Activated CD4-positive, alpha-beta memory T cell treated with anti-CD3 and anti-CD28 coated beads, Interleukin-2, amount 10 ng/mL, durations not matched to agents 7 days and 5 days (primary cell): ENCODE data around the gene FADS2. TPM values are rescaled to one million over a fixed set of nuclear protein-coding genes. Genes with fewer than 3 reads are reported as not detected.

ENCODE experiments used
- CTCF ChIA-PET: fragments of 350-600 bp; sonication (Branson Sonifier 250); formaldehyde crosslinking; loops from one replicate; lab custom pipeline; 2021; ENCODE audit warnings: antibody characterized with exemption, inconsistent platforms; lab: Charles Lee
- POLR2A ChIA-PET: fragments of 350-600 bp; sonication (Branson Sonifier 250); formaldehyde crosslinking; loops from one replicate; lab custom pipeline; 2021; ENCODE audit warnings: antibody characterized with exemption; lab: Charles Lee
- DNase-seq: peaks from one replicate; pipeline ENCODE4 v3.0.0-alpha.2; 2020
- H3K27ac Mint-ChIP-seq: one replicate; pipeline ENCODE4 v1.8.0; 2021; ENCODE audit warnings: mild to moderate bottlenecking, mixed read lengths
- H3K27me3 Mint-ChIP-seq: one replicate; pipeline ENCODE4 v1.8.0; 2021; ENCODE audit warnings: mixed read lengths
- H3K36me3 Mint-ChIP-seq: one replicate; pipeline ENCODE4 v1.8.0; 2021; ENCODE audit warnings: low read depth, mixed read lengths
- H3K4me1 Mint-ChIP-seq: one replicate; pipeline ENCODE4 v1.8.0; 2021; ENCODE audit warnings: mixed read lengths
- H3K4me3 Mint-ChIP-seq: one replicate; pipeline ENCODE4 v1.8.0; 2021; ENCODE audit warnings: mild to moderate bottlenecking, mixed read lengths
- H3K9me3 Mint-ChIP-seq: one replicate; pipeline ENCODE4 v1.8.0; 2021; ENCODE audit warnings: mixed read lengths
- total RNA-seq, 2 experiments: library from RNA; stranded (reverse); gene quantifications; one replicate each; pipeline ENCODE4 v1.2.3, GENCODE V29; 2021

The FADS2 gene
- total RNA-seq, 2 experiments from 2014 or later: 251 to 253 TPM

DNA sequence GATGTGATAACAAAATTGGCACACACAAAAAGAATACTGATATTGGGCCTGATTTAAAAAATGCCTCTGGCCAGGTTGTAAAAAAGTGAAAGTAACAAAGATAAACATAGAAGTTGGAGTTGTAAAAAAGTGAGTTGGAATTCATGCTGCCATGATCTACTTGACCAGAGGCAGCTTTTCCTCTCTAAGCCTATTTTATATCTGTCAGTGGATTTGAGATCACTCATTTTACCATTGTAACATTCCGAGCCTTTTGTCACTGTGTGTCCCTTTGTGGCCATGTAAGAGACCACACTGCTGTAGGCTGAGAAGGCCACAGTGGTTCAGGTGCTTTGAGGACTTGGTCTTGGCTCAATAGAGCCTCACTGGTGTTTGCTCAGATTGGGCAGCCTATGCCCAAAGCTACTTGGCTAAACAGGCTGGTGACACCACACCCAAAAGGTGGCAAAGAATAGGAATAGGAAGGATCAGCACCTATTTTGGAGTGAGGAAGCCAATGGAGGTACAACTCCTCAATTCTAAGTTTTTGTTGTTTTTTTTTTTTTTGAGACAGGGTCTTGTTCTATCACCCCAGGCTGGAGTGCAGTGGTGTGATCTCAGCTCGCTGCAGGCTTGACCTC, 28.3 kb upstream of the FADS2 start:
- H3K36me3 Mint-ChIP-seq: peaks cover 76% of the 10 kb centered on the region
- POLR2A ChIA-PET: interaction anchor here (1.6 to 4.0 kb wide), 2 partner anchors 11 to 16 kb away, joined by 4 to 29 read pairs; partner anchors contain the start of gene FADS1
- no peak overlapping the region for H3K4me3 Mint-ChIP-seq
- H3K27ac Mint-ChIP-seq: no peak overlapping the region
- no peaks in the 10 kb centered on the region for H3K27me3 Mint-ChIP-seq
- CTCF ChIA-PET: interaction anchor here (1.2 to 5.2 kb wide), 4 partner anchors 15 to 313 kb away, joined by 3 to 81 read pairs (median 4); partner anchors contain the start of genes FADS1 and FADS2
- H3K9me3 Mint-ChIP-seq: no peaks in the 10 kb centered on the region
- DNase-seq: no peak
- peaks cover 47% of the 10 kb centered on the region for H3K4me1 Mint-ChIP-seq

DNA sequence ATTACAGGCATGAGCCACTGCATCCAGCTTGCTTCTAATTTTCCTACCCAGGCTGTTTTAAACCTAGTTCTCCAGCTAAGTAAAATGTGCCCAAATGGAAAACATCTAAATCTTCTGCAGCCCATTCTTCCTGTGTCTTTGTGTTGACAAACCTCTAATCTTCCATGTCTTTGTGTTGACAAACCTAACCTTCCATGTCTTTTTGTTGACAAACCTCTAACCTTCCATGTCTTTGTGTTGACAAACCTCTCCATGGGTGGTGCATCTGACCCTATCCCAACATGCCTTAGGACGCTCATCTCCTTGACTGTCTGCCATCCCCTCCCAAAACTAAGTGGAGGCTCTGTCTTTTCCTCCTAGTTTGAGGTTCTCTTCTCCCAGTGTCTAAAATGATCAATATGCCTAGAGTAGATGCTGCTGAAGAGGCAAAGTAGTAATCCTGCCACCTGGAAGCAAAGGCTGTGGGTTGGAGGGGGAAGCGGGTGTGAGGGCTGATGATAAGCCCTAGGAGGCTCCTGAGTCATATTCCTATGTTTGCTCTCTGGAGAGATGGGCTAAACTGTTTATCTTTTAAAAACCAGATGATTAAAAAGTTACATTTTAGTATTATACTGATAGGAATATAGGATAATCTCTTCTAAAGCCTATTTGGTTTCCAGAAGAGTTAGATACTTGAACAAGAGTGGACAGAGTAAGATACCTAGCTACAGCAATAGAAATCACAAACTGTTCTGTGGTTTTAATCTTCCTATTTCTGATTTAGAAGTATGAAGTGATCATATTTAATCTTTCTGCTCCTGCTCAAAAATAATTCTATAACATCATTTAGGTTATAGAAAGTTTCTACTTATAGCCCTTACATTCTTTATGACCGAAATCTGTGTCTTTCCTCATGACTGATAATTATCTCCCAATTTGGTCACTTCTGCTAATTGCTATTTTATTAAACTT, 27.5 kb upstream of the FADS2 start:
- peaks cover 75% of the 10 kb centered on the region for H3K36me3 Mint-ChIP-seq
- POLR2A ChIA-PET: interaction anchor here (1.2 to 4.2 kb wide), 6 partner anchors 8 to 307 kb away, joined by 3 to 31 read pairs (median 4); partner anchors contain the start of genes FADS1, FEN1 and TMEM258

DNA sequence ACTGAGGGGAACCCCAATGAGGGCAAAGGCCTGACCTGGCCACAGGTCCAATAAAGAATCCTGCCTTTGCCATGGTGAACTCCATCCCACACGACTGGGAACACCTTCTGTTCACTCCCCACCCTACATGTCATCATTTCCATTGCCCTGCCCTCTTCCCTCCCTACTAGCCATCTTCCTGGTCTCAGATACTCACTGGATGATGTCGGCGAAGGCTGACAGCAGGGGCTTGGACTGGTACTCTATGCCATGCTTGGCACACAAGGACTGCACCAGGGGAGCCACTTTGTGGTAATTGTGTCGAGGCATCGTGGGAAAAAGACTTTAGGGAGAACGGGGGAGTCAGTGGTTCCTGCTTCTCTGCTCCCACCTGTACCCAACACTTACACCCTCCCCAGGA, 25.5 kb upstream of the FADS2 start:
- Mint-ChIP-seq H3K4me3 (no peak overlapping the region), H3K4me1 (peaks cover 20% of the 10 kb centered on the region), H3K27ac (no peak overlapping the region), H3K27me3 (no peaks in the 10 kb centered on the region), H3K9me3 (no peaks in the 10 kb centered on the region), H3K36me3 (peaks cover 72% of the 10 kb centered on the region)
- CTCF ChIA-PET: interaction anchor here (0.6 to 2.4 kb wide), 2 partner anchors 38 to 279 kb away, joined by 3 to 9 read pairs; no protein-coding TSS in a partner anchor
- DNase-seq: no peak
- POLR2A ChIA-PET: interaction anchor here (4.2 kb wide), 1 partner anchor 10 kb away, joined by 31 read pairs; the partner anchor contains the start of genes FEN1 and TMEM258

More for the DNA sequence above, 27.5 kb upstream of the FADS2 start:
- peaks cover 39% of the 10 kb centered on the region for H3K4me1 Mint-ChIP-seq
- no peak for DNase-seq
- CTCF ChIA-PET: interaction anchor here (1.1 to 2.4 kb wide), 4 partner anchors 9 to 307 kb away, joined by 3 to 9 read pairs (median 4); no protein-coding TSS in a partner anchor
- no peaks in the 10 kb centered on the region for H3K9me3 Mint-ChIP-seq
- H3K27me3 Mint-ChIP-seq: no peaks in the 10 kb centered on the region
- no peak overlapping the region for H3K4me3 Mint-ChIP-seq
- no peak overlapping the region for H3K27ac Mint-ChIP-seq

DNA sequence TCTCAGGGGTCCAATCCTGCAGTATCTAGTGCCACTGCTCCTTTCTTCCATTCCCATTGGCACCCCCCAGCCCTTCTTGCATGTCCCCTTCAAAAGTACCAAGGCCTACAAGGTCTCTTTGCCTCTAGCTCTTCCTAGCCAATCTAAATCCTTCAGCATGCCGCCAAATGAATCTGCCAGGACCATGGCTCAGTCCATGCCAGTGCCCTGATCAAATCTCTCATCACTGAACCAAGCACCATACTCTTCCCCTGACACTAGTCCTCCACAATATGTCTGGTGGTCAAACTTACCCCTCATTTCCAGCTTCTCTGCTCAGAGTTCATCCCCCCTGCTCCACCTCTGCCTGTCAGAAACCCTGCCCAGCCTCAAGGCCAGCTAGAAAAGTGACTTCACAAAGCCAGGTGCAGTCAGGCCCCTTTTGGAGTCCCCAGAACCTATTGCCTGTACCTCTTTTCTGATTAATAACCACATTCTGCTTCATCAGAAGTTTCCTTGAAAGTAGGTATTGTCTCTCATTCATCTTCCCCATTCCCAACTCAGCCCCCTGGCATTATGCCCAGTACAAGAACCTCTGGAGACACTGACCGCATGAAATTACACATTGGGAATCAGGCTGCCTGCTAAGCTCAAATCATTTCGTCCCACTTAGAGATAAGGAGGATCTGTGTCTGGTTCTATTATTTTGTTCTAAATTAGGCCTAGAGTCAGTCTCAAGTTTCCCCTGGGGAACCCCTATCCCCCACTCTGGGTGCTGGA, 24.0 kb upstream of the FADS2 start:
- peaks cover 69% of the 10 kb centered on the region for H3K36me3 Mint-ChIP-seq
- no peaks in the 10 kb centered on the region for H3K27me3 Mint-ChIP-seq
- DNase-seq: no peak
- ChIA-PET CTCF (interaction anchor here (1.5 to 1.7 kb wide), 2 partner anchors 11 to 304 kb away, joined by 3 to 5 read pairs; no protein-coding TSS in a partner anchor), POLR2A (interaction anchor here (0.8 to 4.2 kb wide), 3 partner anchors 9 to 12 kb away, joined by 3 to 31 read pairs (median 3); partner anchors contain the start of genes FEN1 and TMEM258)
- H3K27ac Mint-ChIP-seq: peak overlapping the region; percentile 7
- peaks cover 13% of the 10 kb centered on the region for H3K4me1 Mint-ChIP-seq
- H3K9me3 Mint-ChIP-seq: no peaks in the 10 kb centered on the region
- H3K4me3 Mint-ChIP-seq: no peak overlapping the region

DNA sequence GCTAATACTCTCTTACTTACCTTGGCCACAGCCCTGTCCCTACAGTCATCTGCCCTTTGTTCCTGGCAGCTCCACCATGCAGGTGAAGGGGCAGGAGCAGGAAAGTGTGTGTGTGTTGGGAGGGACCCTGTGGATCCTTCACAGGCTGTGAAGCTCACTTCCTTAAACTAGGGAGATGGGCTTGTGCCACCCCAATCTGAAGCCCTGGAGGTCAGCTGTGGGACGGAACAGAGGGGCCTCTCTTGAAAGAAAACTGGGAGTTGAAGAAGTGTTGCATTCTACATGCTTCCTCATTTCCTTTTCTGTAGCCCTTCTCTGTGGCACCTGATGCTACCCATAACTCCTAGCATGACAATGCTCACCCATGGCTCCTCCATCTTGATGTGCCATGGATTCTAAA, 23.0 kb upstream of the FADS2 start:
- CTCF ChIA-PET: interaction anchor here (3.4 kb wide), 1 partner anchor 8 kb away, joined by 32 read pairs; no protein-coding TSS in a partner anchor
- Mint-ChIP-seq H3K9me3 (no peaks in the 10 kb centered on the region), H3K27ac (no peak overlapping the region), H3K36me3 (peaks cover 64% of the 10 kb centered on the region), H3K27me3 (no peaks in the 10 kb centered on the region), H3K4me3 (no peak overlapping the region), H3K4me1 (peaks cover 5% of the 10 kb centered on the region)
- no peak for DNase-seq
- POLR2A ChIA-PET: interaction anchor here (2.2 to 3.9 kb wide), 2 partner anchors 11 to 12 kb away, joined by 13 to 19 read pairs; partner anchors contain the start of genes FADS1, FEN1 and TMEM258

DNA sequence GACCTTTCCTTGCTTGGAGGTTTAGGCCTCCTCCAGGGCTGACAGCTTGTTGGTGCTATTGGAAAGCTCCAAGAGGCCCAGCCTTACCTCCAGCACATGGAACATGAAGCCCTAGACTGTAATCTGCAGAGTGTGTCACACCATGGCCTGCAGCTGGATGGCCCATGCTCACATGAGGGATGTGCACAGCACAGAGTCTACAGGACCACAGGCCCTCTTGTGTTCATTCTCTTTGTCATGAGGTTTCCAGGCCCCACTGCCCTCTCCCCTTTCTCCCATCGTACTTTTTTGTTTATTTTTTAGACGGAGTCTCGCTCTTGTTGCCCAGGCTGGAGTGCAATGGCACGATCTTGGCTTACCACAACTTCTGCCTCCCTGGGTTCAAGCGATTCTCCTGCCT, 21.3 kb upstream of the FADS2 start:
- no peak overlapping the region for H3K4me3 Mint-ChIP-seq
- H3K9me3 Mint-ChIP-seq: no peaks in the 10 kb centered on the region
- H3K27ac Mint-ChIP-seq: no peak overlapping the region
- ChIA-PET POLR2A (interaction anchor here (0.7 to 3.9 kb wide), 5 partner anchors 9 to 1175 kb away, joined by 3 to 19 read pairs (median 13); partner anchors contain the start of genes FADS1, FEN1 and TMEM258), CTCF (interaction anchor here (1.1 to 3.4 kb wide), 3 partner anchors 9 to 275 kb away, joined by 3 to 32 read pairs (median 5); no protein-coding TSS in a partner anchor)
- H3K36me3 Mint-ChIP-seq: peaks cover 64% of the 10 kb centered on the region
- H3K4me1 Mint-ChIP-seq: no peaks in the 10 kb centered on the region
- H3K27me3 Mint-ChIP-seq: no peaks in the 10 kb centered on the region
- DNase-seq: no peak

DNA sequence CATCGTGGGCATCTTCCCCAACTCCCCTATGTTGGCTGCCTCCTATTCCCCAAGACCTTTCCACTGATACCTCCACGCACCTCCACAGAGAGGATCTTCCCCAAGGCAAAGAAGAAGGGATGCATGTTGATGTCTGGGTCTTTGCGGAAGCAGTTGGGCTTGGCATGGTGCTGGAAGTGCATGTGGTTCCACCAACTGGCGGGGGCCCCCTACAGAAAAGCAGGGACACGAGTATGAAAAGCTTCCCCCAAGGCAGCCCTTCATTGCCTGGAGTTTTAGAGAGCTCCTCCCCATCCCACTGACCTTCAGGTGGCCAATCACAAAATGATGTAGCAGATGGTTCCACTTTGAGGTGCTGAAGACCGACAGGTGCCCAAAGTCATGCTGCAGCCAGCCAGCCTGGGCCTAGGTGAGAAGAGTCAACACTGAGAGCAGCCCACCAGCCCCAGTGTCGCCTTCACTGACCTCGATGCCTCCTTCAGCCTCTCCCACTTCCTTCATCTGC, 17.4 kb upstream of the FADS2 start:
- peaks cover 9% of the 10 kb centered on the region for H3K4me1 Mint-ChIP-seq
- H3K27me3 Mint-ChIP-seq: no peaks in the 10 kb centered on the region
- no peak for DNase-seq
- H3K27ac Mint-ChIP-seq: no peak overlapping the region
- H3K4me3 Mint-ChIP-seq: no peak overlapping the region
- ChIA-PET CTCF (interaction anchor here (2.1 kb wide), 1 partner anchor 14 kb away, joined by 8 read pairs; no protein-coding TSS in a partner anchor), POLR2A (no interaction called here)
- H3K36me3 Mint-ChIP-seq: peaks cover 64% of the 10 kb centered on the region
- H3K9me3 Mint-ChIP-seq: no peaks in the 10 kb centered on the region

DNA sequence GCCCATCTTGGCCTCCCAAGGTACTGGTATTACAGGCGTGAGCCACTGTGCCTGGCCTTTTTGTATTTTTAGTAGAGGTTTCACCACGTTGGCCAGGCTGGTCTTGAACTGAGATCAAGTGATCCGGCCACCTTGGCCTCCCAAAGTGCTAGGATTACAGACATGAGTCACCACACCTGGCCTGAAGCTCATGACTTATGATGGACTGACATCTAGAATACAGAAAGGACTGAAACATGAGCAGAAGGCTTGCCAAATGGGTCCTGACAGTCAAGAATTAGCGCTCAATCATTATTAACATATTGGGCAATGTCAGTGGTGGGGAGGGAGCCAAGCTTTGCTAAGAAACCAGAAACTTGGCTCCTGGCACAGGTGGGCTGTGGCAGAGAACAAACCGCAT, 16.3 kb upstream of the FADS2 start:
- Mint-ChIP-seq H3K27ac (no peak overlapping the region), H3K27me3 (no peaks in the 10 kb centered on the region), H3K9me3 (no peaks in the 10 kb centered on the region), H3K4me1 (peaks cover 9% of the 10 kb centered on the region), H3K4me3 (no peak overlapping the region), H3K36me3 (peaks cover 63% of the 10 kb centered on the region)
- ChIA-PET POLR2A (interaction anchor here (5.3 kb wide), 1 partner anchor 18 kb away, joined by 81 read pairs; the partner anchor contains the start of genes FEN1 and TMEM258), CTCF (interaction anchor here (6.5 kb wide), 1 partner anchor 15 kb away, joined by 81 read pairs; no protein-coding TSS in a partner anchor)
- no peak for DNase-seq

DNA sequence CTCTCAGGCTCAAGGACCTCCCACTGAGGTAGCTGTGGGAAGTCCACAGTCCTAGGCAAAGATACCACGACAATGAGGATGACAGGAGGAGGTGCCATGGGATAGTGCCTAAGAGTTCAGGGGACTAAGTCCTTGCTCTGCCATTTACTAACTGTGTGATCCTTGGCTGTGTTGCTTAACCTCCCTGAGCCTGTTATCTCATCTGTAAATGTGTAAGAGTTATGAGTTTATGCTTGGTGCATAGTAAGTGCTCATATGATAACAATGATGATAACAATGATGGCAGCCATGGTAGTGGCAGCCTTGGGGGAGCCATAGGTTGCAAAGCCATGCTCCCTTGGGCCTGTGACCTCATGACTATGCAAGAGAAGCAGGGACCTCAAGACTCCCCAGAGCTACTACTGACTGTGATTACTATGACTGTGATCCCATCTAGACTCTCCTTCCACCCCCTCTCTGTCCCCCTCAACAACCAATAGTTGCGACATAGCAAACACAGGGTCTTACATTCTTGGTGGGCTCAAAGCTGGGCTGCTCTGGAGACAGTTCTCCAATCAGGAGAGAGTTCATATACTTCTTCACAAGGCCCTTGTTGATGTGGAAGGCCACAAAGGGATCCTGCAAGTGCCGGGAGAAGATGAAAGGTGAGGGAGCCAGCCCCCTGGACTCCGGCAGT, 15.2 kb upstream of the FADS2 start:
- Mint-ChIP-seq H3K27me3 (peaks cover 9% of the 10 kb centered on the region), H3K36me3 (peaks cover 53% of the 10 kb centered on the region), H3K9me3 (no peaks in the 10 kb centered on the region), H3K4me1 (peaks cover 11% of the 10 kb centered on the region), H3K4me3 (no peak overlapping the region), H3K27ac (no peak overlapping the region)
- no peak for DNase-seq
- CTCF ChIA-PET: interaction anchor here (6.5 kb wide), 1 partner anchor 16 kb away, joined by 81 read pairs; no protein-coding TSS in a partner anchor
- POLR2A ChIA-PET: interaction anchor here (0.8 to 5.3 kb wide), 3 partner anchors 11 to 19 kb away, joined by 3 to 81 read pairs (median 6); partner anchors contain the start of genes FEN1 and TMEM258

DNA sequence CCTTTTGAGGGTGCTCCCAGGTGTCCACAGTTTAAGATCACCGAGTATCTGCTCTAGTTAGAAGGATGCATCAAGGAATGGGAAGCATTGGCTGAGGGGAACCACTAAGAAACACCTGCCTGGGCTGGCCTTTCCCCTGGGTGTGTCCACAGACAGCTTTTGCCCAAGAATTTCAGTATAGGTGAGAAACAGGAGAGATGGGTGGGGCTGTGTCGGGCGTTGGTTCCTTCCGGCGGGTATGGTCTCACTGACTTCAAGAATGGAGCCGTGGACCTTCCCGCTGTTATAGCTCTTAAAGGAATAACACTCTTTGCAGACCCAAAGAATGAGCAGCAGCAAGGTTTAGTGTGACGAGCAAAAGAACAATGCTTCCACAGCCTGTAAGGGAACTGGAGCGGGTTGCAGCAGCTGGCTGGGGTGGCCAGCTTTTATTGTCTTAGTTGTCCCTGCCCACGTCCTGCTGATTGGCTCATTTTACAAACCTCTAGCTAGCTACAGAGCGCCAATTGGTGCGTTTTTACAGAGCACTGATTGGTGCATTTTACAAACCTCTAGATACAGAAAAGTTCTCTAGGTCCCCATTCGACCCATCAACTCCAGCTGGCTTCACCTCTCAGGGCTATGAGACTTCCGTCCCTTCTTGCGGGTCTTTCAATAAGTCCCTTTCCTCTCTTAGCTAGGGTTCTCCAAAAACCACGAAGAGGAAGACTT, 13.7 kb upstream of the FADS2 start:
- ChIA-PET POLR2A (interaction anchor here (1.1 to 7.1 kb wide), 14 partner anchors 8 to 309 kb away, joined by 3 to 81 read pairs (median 8); partner anchors contain the start of genes FADS2, FEN1, FTH1 and INCENP), CTCF (interaction anchor here (0.9 to 6.5 kb wide), 9 partner anchors 13 to 268 kb away, joined by 3 to 81 read pairs (median 5); partner anchors contain the start of gene FADS2)
- peak overlapping the region; percentile 97 for H3K4me3 Mint-ChIP-seq
- peaks cover 47% of the 10 kb centered on the region for H3K36me3 Mint-ChIP-seq
- DNase-seq: peak; percentile 42
- peaks cover 11% of the 10 kb centered on the region for H3K4me1 Mint-ChIP-seq
- peak overlapping the region; percentile 83 for H3K27ac Mint-ChIP-seq
- peaks cover 11% of the 10 kb centered on the region for H3K27me3 Mint-ChIP-seq
- no peaks in the 10 kb centered on the region for H3K9me3 Mint-ChIP-seq
